Activated CD8-positive, alpha-beta memory T cell treated with anti-CD3 and anti-CD28 coated beads for 4 hours (primary cell): ENCODE results near the gene ASIC1.
"Not testable (repeated sequence)": the region's sequence is repeated elsewhere in the genome, so short reads cannot be mapped to it uniquely, and the experiment has no call there.

Source experiments
- DNase-seq, 2 donors: peaks; one replicate each; pipeline ENCODE4 v3.0.0-alpha.2; 2020; ENCODE audit warnings: low read depth in 2 of 2

Gene ASIC1

GRCh38 chr12:50084409-50084774, 27.0 kb downstream of the ASIC1 start:
- not testable (repeated sequence) for DNase-seq

DNA sequence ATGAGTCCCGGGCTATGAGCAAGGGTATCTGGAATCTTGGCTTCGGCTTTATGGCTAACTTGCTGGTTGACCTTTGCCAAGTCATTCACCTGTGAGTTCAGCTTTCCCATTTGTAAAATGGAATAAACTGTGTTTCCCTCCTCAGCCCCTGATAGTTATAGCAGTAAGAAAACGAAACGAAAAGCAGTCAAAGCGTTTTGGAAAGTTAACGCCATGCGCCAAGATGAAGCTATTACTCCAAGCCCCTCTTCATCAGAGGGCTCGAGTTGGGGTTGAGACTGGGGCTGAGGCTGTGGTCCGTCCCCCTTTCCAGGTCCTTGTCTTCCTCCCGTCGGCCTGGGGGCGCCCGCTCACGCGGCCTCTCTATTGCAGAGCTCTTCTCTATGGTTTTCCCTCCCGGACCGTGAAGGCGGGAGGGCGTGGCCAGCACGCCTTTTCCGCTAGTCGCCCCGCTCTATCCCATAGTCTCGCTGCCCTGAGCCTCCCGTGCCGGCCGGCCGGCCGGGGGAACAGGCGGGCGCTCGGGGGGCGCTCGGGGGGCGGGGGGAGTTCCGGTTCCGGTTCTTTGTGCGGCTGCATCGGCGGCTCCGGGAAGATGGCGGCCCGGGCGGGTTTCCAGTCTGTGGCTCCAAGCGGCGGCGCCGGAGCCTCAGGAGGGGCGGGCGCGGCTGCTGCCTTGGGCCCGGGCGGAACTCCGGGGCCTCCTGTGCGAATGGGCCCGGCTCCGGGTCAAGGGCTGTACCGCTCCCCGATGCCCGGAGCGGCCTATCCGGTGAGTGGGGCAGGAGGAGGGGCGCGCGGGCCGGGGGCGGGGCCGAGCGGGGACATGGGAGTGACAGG, 27.6 kb downstream of the ASIC1 start, which contains the start of gene SMARCD1:
TSS of gene SMARCD1 (plus strand) at position 568 of the 840 bp plus-strand sequence. CDS start at position 596, 28 bp downstream.
- peak; percentile 63 to 76 for DNase-seq

DNA sequence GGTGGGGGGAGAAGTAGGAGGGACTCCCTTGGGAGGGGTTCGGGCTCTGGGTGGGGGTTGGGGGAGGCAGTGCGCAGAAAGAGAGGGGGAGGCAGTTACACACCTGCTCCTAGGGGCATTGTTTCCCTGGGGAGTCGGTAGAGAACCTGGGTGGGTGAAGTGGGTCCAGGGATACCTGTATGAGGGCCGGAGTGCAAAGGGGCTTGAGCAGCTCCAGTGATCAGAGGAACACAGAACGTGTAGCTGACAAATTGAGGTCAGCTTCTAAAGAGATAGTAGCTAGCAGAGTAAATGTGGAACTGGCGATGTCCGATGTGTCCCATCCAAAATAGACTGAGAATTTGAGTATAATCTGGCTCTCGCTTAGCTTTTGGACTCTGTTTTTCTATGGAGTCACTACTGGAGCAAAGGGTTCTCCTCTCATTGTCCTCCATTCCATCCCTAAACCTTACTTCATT, 28.2 kb downstream of the ASIC1 start:
- DNase-seq, result no peak

GRCh38 chr12:50086148-50086547, 28.8 kb downstream of the ASIC1 start:
- no peak for DNase-seq

GRCh38 chr12:50087151-50087550, 29.8 kb downstream of the ASIC1 start:
- no peak for DNase-seq

DNA sequence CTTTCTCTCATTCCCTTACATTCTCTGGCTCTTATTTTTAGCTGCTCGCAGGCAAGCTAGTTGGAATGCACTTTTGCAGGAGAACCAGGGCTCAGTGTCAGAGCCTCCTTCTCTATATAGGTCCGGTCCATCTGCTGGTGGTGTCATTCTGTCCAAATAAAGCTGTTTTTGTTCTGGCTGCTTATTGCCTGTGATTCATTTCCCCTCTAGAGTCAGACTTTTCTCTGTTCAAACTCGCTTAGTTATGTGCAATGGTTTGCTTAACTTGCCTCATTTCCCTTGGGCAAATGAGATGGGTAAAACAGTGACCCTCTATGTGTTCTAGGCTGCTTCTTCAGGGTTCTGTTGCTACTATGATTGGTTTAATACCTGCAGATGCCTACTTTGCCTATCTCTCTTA, 30.6 kb downstream of the ASIC1 start:
- DNase-seq, result no peak

- peak; percentile 25 to 33 for DNase-seq
These were observed 31.4 kb downstream of the ASIC1 start for GRCh38 chr12:50088577-50089335.

DNA sequence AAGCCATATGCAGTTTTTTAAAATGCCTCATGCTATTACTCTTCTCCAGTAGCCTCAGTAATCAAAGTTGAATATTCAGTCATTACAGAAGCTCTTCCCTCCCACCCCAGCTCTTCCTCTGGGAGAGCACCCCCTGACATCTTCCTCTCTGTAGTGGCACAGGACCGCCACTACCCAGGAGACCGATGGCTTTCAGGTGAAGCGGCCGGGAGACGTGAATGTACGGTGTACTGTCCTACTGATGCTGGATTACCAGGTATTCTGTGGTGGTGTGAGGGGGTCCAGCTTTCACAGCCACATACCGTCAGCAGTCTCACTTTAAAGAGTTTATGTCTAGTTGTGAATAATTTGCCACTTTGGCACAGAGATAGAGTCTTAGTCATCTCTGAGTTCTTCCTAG, 32.3 kb downstream of the ASIC1 start:
- DNase-seq, result no peak

- DNase-seq, result no peak
These were observed 33.0 kb downstream of the ASIC1 start for GRCh38 chr12:50090391-50090790.

- no peak for DNase-seq
These were observed 40.6 kb downstream of the ASIC1 start for GRCh38 chr12:50097952-50098351.

DNA sequence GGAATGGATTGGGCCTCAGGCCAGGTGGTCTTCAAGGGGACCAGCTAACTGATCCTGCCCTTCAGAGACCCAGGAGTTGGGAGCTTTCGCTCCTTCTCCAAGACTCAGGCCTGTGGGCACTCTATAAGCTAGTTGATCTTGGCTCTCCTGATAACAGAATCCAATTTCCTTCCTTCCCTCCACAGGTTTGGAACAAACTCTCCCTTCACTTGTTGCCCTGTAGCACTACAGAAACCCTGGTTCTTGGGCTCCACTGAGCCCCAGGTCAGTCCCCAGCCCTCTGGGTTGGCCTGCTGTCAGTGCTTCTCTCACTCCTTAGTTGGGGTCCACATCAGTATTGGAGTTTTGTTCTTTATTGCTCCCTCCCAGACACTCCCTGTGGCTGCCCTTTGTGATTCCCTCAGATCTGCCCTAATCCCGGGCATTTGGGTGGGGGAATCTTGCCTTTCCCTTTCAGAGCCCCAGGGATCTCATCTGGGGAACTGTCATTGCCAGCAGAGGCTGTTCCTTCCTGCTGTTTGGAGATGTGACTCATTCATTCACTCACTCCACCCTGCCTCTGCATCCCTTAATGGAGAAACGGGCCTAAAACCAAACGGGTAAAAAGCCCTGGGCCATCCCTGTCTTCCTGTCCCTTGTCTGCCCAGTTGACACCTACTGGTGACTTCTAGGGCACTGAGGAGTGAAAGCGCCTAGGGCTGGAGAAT, 42.1 kb downstream of the ASIC1 start:
- DNase-seq, result no peak

GRCh38 chr12:50100561-50100960, 43.2 kb downstream of the ASIC1 start:
- no peak for DNase-seq

DNA sequence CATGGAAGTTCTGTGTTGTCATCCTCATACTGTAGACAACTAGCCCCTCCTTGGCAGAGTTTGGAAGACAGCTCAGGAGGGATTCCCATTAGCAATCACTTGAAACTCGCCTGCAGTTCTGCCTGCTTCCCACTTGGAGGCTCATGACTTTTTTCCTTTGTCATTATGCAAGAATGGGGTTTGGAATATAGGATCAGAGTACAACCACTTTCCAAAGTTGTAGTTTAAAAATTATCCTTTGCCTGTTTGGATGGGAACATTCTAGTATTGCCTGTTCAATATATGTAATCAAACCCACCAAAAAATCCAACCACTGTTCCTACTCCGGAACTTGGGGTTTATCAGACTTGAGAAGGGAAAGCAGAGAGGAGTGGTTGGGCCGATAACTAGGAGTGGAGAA, 44.3 kb downstream of the ASIC1 start:
- no peak for DNase-seq

GRCh38 chr12:50102131-50102531, 44.7 kb downstream of the ASIC1 start:
- no peak for DNase-seq

DNA sequence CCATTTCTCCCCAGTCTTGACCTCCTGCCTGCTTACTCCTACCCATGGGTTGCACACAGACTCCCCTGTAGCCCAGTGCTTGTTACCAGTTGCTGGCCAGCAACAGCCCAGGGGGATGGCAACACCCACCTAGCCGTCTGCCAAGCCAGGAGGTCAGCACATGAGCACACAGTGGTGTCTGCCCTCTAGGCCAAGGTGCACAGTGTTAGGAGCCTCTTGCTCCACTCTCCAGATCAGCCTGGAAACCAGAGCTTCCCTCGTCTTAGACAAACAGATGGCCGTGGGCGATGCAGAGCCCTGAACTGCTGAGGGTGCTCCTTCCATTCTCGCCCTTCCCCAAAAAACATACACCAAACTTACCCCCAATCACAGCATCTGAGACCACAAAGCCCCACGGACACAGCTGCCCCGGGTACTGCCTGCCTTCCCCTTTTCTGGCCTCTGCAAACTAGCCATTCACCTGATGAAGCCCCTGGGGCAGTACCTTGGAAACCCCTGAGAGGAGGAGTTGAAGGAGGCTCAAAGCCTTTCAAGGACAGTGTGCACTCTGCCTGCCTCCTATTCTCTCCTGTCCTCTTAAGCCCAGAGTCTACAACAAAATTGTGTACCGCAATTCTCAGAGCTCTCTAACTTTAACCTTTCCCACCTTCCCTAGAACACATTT, 45.4 kb downstream of the ASIC1 start:
- DNase-seq, result no peak

GRCh38 chr12:50103351-50103750, 46.0 kb downstream of the ASIC1 start:
- no peak for DNase-seq

DNA sequence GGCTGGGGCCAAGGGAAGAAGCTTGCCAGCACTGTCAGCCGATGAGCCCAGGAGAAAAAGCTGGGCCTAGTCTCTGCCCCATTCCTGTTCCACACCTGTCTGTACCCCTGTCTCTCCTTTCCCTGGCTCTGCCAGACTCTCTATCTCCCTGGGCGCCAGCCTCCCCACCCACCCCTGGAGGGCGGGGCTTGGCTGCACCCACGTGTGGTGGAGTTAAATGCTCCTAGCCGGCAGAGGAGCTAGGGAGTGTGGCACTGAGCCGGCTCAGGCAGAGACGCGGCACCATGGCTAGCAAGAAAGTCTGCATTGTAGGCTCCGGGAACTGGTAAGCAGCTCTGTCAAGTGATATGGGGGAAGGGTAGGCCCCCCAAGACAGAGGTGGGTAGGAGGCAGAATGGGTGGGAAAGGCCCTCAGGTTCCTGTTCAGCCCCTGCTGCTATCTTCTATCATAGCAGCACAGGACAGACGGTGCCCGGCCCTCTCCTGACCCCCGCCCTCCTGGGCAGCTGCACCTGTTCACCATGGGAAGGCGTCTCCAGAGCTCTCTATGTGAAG, 46.4 kb downstream of the ASIC1 start, which contains the start of gene GPD1:
TSS of gene GPD1 (plus strand) at position 242 of the 555 bp plus-strand sequence. CDS start at position 285, 43 bp downstream.
- DNase-seq, result no peak

DNA sequence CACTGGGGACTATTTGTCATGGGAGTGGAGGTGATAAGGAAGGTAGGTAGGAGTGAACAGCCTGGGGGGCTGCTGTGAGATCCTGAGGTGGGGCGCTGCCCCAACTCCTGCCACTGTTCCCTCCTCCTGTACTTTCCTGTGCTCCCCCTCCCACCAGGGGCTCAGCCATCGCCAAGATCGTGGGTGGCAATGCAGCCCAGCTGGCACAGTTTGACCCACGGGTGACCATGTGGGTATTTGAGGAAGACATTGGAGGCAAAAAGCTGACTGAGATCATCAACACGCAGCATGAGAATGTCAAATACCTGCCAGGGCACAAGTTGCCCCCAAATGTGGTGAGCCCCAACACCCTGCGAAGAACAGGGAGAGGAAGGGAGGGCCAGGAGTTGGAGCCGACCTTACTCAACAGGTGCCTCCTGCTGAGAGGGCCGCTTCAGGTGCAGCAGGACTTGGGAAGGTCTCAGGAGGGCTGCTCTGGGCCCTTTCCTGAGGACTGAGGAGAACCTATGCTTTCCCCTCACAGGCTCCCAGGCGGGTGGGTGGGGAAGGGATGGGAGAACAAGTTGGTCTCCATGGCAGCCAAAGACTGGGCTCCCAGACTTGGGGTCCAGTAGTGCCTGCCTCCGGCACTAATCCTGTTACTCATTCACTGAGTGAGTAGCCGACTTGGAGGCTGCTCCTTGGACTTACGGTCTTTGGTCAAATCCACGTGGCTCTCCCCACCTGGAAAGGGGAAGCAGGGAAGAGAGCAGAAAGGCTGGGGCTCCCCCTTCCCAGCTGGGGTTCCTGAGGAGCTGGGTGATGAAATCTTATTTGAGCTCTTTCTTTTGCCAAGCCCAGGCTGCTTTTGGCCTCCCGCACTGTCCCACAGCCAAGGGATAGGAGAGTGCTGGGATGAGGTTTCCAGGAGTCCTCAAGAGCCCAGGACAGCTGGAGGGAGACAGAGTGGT, 47.3 kb downstream of the ASIC1 start:
- DNase-seq, result no peak

- no peak for DNase-seq
These were observed 48.6 kb downstream of the ASIC1 start for GRCh38 chr12:50105913-50106450.

DNA sequence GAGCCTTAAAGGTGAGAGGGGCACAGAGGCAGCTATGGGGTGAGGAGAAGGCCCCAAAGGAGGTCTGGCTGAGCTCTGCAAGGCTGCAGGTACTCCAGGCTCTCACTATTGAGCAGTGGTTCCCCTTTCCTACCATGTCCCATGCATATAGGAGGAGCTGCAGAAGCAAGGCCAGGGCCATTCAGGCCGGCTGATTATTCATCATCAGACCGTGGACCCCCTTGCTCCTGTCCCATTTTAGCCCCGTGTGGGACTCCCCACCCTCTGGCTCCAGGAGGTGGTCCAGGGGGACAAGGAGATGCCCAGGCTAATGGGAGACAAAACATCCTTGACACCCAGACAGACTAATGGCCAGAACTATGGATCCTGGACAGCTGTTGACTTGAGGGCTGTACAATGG, 49.5 kb downstream of the ASIC1 start:
- DNase-seq, result no peak
